ENCODE results near the gene LRGUK. TPM values are rescaled to one million over a fixed set of nuclear protein-coding genes. Genes with fewer than 3 reads are reported as not detected.

Gene LRGUK
- total and polyA plus RNA-seq, 2 of the 4 experiments (the other 2 are of a cell fraction) = 0.07 TPM; not detected in 1

DNA sequence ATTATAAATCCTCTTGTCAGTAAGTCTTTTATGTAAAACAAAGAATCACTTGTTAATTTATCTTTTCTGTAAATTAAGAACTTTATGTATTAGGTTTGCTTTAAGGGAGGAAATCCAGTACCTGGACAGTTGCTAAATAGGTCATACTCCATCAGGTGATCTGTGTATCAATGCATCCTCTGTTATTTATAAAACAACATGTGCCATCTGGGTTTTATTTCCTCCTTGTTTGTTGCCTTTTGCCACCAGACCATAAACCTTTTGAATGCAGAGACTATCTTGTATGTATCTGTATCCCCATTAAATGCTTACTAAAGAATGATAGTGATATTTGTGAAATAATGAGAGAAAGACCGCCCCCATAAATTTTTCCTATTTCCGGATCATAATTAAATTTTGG, 119.6 kb downstream of the LRGUK start:
- Histone ChIP-seq H3K79me1 (ENCODE audit: low read depth in 1 of 2, low read length in 2 of 2) (no peaks in the 10 kb centered on the region), H2BK5ac (ENCODE audit: low read depth, low read length, poor library complexity, severe bottlenecking) (no peak overlapping the region), H3K9me3 (ENCODE audit: control insufficient read depth, insufficient read depth, low read length) (no peaks in the 10 kb centered on the region), H3K23ac (ENCODE audit: low read depth, low read length) (no peak overlapping the region), H2AK9ac (replicated peaks; ENCODE audit: low read depth, low read length, poor library complexity) (no peak overlapping the region), H3K27me3 (ENCODE audit: control insufficient read depth, insufficient read depth, low read length) (0 out of 2 replicates have a peak, but pooled peaks cover 2% of the 10 kb centered on the region), H3K9me1 (ENCODE audit: insufficient read depth, low read length) (no peaks in the 10 kb centered on the region), H3K27ac (ENCODE audit: insufficient read depth, low read length) (no peak overlapping the region), H3K4me1 (ENCODE audit: control insufficient read depth, insufficient read depth, low read length) (no peaks in the 10 kb centered on the region), H3K14ac (replicated peaks; ENCODE audit: low read depth, low read length) (no peak overlapping the region), H4K8ac (ENCODE audit: low read depth in 2 of 2, low read length in 2 of 2) (no peak overlapping the region), H2BK20ac (ENCODE audit: low read depth, low read length) (no peak overlapping the region), H4K20me1 (ENCODE audit: insufficient read depth, low read length) (no peaks in the 10 kb centered on the region), H2BK15ac (ENCODE audit: low read depth, low read length) (no peak overlapping the region), H3K9ac (ENCODE audit: low read depth, low read length) (no peak overlapping the region), H2AFZ (replicated peaks; ENCODE audit: low read length, poor library complexity) (no peak overlapping the region), H2AK5ac (ENCODE audit: low read depth, low read length) (no peak overlapping the region), H3K56ac (ENCODE audit: extremely low read depth, insufficient read depth, low read length) (no peak overlapping the region), H2BK120ac (ENCODE audit: low read depth, low read length) (no peak overlapping the region), H3K4me3 (ENCODE audit: insufficient read depth, low read depth, low read length) (no peak overlapping the region), H4K5ac (ENCODE audit: low read depth, low read length) (no peak overlapping the region), H3K4me2 (ENCODE audit: low read depth, low read length) (no peak overlapping the region), H4K91ac (ENCODE audit: insufficient read depth, low read depth, low read length) (no peak overlapping the region), H3K18ac (ENCODE audit: low read depth, low read length) (no peak overlapping the region), H3K4ac (ENCODE audit: low read depth, low read length) (no peak overlapping the region), H3K36me3 (ENCODE audit: control insufficient read depth, insufficient read depth, low read length) (no peaks in the 10 kb centered on the region)
- dilution Hi-C loops (cut with HindIII; ENCODE audit: low sequenced_read_pairs, unreplicated experiment) = no loop called here
- CTCF ChIA-PET = no interaction called here
- no peak for ATAC-seq (ENCODE audit: low read depth)
- intact Hi-C loops (cut with micrococcal nuclease) = no loop called here
- no CpG with 5 or more reads among the region's 2 CpGs for WGBS, 2 experiments (ENCODE audit: extremely low coverage in 2 of 2, insufficient read length in 1 of 2)
- DNase-seq = no peak
- BruUV-seq (replicated peaks) = no TSS peak
- POLR2A ChIA-PET (ENCODE audit: unreplicated experiment) = no interaction called here
- TF ChIP-seq CHD1 (IDR thresholded peaks at IDR 0.05; ENCODE audit: low read depth, low read length) (no peak), MXI1 (IDR thresholded peaks at IDR 0.05; ENCODE audit: borderline replicate concordance, low read depth, low read length) (no peak), MAZ (IDR thresholded peaks at IDR 0.05; ENCODE audit: borderline replicate concordance, low read depth, low read length) (no peak), RAD21 (IDR thresholded peaks at IDR 0.05; ENCODE audit: low read length) (no peak), CEBPB (IDR thresholded peaks at IDR 0.05; ENCODE audit: low read depth, low read length) (no peak), SMC3 (IDR thresholded peaks at IDR 0.05; ENCODE audit: low read depth, low read length) (no peak), RFX5 (IDR thresholded peaks at IDR 0.05; ENCODE audit: low read depth, low read length) (no peak), FOS (IDR thresholded peaks at IDR 0.05; ENCODE audit: low read depth, low read length) (no peak), RCOR1 (IDR thresholded peaks at IDR 0.05; ENCODE audit: insufficient replicate concordance, low read length) (no peak), NFE2L2 (IDR thresholded peaks at IDR 0.05; ENCODE audit: low read depth, low read length) (no peak), BHLHE40 (IDR thresholded peaks at IDR 0.05; ENCODE audit: low read depth, low read length) (no peak), MAFK (IDR thresholded peaks at IDR 0.05; ENCODE audit: low read depth, low read length) (no peak), POLR2A (IDR thresholded peaks at IDR 0.05; ENCODE audit: low read depth, low read length) (no peak)
- TF ChIP-seq, protein P1, sequence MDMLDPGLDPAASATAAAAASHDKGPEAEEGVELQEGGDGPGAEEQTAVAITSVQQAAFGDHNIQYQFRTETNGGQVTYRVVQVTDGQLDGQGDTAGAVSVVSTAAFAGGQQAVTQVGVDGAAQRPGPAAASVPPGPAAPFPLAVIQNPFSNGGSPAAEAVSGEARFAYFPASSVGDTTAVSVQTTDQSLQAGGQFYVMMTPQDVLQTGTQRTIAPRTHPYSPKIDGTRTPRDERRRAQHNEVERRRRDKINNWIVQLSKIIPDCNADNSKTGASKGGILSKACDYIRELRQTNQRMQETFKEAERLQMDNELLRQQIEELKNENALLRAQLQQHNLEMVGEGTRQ (IDR thresholded peaks at IDR 0.05; ENCODE audit: low read depth, low read length) = no peak
- TF ChIP-seq, protein P2, sequence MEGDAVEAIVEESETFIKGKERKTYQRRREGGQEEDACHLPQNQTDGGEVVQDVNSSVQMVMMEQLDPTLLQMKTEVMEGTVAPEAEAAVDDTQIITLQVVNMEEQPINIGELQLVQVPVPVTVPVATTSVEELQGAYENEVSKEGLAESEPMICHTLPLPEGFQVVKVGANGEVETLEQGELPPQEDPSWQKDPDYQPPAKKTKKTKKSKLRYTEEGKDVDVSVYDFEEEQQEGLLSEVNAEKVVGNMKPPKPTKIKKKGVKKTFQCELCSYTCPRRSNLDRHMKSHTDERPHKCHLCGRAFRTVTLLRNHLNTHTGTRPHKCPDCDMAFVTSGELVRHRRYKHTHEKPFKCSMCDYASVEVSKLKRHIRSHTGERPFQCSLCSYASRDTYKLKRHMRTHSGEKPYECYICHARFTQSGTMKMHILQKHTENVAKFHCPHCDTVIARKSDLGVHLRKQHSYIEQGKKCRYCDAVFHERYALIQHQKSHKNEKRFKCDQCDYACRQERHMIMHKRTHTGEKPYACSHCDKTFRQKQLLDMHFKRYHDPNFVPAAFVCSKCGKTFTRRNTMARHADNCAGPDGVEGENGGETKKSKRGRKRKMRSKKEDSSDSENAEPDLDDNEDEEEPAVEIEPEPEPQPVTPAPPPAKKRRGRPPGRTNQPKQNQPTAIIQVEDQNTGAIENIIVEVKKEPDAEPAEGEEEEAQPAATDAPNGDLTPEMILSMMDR (conservative IDR thresholded peaks at IDR 0.05; ENCODE audit: low read depth, low read length) = no peak
- TF ChIP-seq, protein P3, sequence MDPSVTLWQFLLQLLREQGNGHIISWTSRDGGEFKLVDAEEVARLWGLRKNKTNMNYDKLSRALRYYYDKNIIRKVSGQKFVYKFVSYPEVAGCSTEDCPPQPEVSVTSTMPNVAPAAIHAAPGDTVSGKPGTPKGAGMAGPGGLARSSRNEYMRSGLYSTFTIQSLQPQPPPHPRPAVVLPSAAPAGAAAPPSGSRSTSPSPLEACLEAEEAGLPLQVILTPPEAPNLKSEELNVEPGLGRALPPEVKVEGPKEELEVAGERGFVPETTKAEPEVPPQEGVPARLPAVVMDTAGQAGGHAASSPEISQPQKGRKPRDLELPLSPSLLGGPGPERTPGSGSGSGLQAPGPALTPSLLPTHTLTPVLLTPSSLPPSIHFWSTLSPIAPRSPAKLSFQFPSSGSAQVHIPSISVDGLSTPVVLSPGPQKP (IDR thresholded peaks at IDR 0.05; ENCODE audit: borderline replicate concordance, low read depth, low read length) = no peak
- in situ Hi-C loops (cut with MboI; ENCODE audit: low sequenced_read_pairs) = no loop called here
